HG02970 (cell line): ENCODE measurements around the gene CNTNAP5.

Experiments
- ATAC-seq: cut with Tn5 transposase; IDR thresholded peaks from one replicate; pipeline ENCODE4 v1.9.1; 2021; ENCODE audit warnings: mild to moderate bottlenecking, moderate library complexity, moderate number of reproducible peaks; ENCODE audit not compliant: unreplicated experiment, low FRiP score

Gene CNTNAP5

GRCh38 chr2:124145982-124146381, 120.9 kb downstream of the CNTNAP5 start:
- ATAC-seq, result no peak

- no peak for ATAC-seq
Measured at GRCh38 chr2:124147552-124147951, 122.5 kb downstream of the CNTNAP5 start.

- ATAC-seq, result no peak
Measured at GRCh38 chr2:124149571-124149970, 124.5 kb downstream of the CNTNAP5 start.

- no peak for ATAC-seq
Measured at GRCh38 chr2:124151691-124152090, 126.6 kb downstream of the CNTNAP5 start.

GRCh38 chr2:124153713-124154112, 128.6 kb downstream of the CNTNAP5 start:
- no peak for ATAC-seq

GRCh38 chr2:124159166-124159565, 134.1 kb downstream of the CNTNAP5 start:
- ATAC-seq, result no peak

- no peak for ATAC-seq
Measured at GRCh38 chr2:124161542-124161941, 136.5 kb downstream of the CNTNAP5 start.

- ATAC-seq, result no peak
Measured at GRCh38 chr2:124162256-124162655, 137.2 kb downstream of the CNTNAP5 start.

- ATAC-seq, result no peak
Measured at GRCh38 chr2:124163840-124164239, 138.8 kb downstream of the CNTNAP5 start.

- no peak for ATAC-seq
Measured at GRCh38 chr2:124165698-124166097, 140.6 kb downstream of the CNTNAP5 start.

GRCh38 chr2:124171472-124172063, 146.5 kb downstream of the CNTNAP5 start:
- ATAC-seq, result no peak

- no peak for ATAC-seq
Measured at GRCh38 chr2:124178719-124179118, 153.6 kb downstream of the CNTNAP5 start.

GRCh38 chr2:124180635-124181034, 155.5 kb downstream of the CNTNAP5 start:
- no peak for ATAC-seq

GRCh38 chr2:124186801-124187200, 161.7 kb downstream of the CNTNAP5 start:
- ATAC-seq, result no peak

- no peak for ATAC-seq
Measured at GRCh38 chr2:124187948-124188347, 162.9 kb downstream of the CNTNAP5 start.

- ATAC-seq, result no peak
Measured at GRCh38 chr2:124193706-124194105, 168.6 kb downstream of the CNTNAP5 start.

GRCh38 chr2:124201713-124202112, 176.6 kb downstream of the CNTNAP5 start:
- no peak for ATAC-seq

- no peak for ATAC-seq
Measured at GRCh38 chr2:124209441-124209840, 184.4 kb downstream of the CNTNAP5 start.

GRCh38 chr2:124211461-124211860, 186.4 kb downstream of the CNTNAP5 start:
- ATAC-seq, result no peak

GRCh38 chr2:124213977-124214587, 189.0 kb downstream of the CNTNAP5 start:
- ATAC-seq, result no peak

- no peak for ATAC-seq
Measured at GRCh38 chr2:124246170-124246569, 221.1 kb downstream of the CNTNAP5 start.

- no peak for ATAC-seq
Measured at GRCh38 chr2:124248386-124248785, 223.3 kb downstream of the CNTNAP5 start.
